ENCODE data around the gene ATG12.
"Not testable (repeated sequence)": the region's sequence is repeated elsewhere in the genome, so short reads cannot be mapped to it uniquely, and the experiment has no call there.

Gene ATG12

DNA sequence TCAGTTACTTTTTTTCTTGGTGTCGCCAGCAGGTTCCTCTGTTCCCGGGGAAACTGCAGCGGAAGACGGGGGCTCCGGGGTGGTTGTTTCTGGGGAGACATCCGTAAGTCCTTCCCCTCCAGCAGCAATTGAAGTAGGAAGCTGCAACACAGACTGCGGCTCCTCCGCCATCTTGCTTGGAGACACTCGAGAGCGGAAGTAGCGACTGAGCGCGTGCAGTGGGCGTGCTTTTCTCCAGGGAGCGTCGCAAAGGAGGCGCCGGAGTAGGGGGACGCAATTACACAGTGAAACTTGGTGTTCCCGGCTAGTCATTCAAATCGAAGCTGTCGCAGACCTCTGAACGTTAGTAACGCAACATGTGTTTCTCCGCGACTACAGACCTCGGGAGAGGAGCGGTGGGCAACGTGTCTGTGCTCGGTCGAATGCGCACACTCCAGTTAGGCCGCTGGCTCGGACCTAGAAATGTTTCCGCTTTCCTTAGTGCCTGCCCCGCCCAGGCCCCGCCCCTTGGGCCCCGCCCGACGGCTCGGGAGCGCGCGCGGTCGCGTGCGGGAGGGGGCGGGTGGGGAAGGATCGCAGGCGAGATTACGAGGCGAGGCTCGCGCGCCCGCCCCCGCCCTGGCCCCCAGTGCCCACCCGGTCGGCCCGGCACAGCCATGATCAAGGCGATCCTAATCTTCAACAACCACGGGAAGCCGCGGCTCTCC lies at the start of gene ATG12, which contains the start of gene AP3S1:
Gene ATG12 (minus strand): TSS at position 184 of the 707 bp plus-strand sequence. CDS start 13 bp downstream, at position 171.
Gene AP3S1 (plus strand): TSS at position 554 of the 707 bp plus-strand sequence. CDS start 103 bp downstream, at position 657.
- peak; percentile 85 for DNase-seq (ENCODE audit: low spot score)

DNA sequence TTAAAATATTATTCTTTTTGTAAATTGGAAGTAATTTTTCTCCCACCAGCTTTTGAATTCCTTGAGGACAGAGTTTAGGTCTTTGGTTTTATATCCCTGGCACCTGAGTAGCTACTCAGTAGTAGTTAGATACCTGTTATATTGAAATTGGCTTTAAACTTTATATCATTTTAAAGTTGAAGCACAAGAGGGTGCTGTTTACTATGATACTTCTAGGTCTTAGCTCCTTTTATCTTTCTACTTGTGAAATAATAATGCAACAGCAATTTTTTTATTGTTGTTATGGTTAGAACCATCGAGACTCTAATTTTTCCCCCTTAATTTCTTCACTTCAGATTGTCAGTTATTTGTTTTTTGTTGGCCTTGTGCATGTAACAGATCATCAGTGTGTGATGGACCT lies 46.7 kb upstream of the ATG12 start:
- DNase-seq (ENCODE audit: low spot score), result no peak

DNA sequence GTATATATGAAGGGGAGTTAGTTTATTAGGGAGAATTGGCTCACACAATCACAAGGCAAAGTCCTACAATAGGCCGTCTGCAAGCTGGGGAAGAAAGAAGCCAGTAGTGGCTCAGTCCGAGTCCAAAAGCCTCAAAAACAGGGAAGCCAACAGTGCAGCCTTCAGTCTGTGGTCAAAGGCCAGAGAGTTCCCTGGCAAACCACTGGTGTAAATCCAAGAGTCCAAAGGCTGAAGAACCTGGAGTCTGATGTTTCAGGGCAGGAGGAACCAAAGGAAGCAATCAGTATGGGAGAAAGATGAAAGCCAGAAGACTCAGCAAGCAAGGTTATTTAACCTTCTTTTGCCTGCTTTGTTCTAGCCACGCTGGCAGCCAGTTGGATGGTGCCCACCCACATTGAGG lies 43.8 kb upstream of the ATG12 start:
- DNase-seq (ENCODE audit: low spot score), result not testable (repeated sequence)

DNA sequence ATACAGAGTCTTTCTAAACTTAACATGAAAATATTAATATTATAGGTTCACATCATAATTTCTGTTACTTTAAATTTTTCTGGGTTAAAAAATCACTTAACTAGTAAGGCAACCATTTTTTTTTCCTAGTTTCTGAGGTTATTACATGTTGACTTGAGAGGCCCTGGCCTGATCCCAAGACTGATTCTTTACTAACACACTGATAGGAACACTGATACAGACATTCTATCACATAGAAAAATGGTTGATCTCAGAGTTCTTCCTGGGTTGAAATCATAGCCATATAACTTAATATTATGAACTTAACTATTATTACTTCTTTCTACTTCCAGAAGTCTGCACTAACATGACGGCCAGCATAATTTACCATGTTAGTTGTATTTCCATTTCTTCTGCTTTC lies 43.3 kb upstream of the ATG12 start:
- no peak for DNase-seq (ENCODE audit: low spot score)

DNA sequence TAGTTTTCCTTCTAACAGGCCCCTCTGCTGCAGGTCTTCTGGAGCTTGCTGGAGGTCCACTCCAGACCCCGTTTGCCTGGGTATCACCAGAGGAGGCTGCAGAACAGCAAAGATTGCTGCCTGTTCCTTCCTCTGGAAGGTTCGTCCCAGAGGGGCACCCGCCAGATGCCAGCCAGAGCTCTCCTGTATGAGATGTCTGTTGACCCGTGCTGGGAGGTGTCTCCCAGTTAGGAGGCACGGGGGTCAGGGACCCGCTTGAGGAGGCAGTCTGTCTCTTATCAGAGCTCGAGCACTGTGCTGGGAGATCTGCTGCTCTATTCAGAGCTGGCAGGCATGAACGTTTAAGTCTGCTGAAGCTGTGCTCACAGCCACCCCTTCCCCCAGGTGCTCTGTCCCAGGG lies 41.1 kb upstream of the ATG12 start:
- not testable (repeated sequence) for DNase-seq (ENCODE audit: low spot score)

DNA sequence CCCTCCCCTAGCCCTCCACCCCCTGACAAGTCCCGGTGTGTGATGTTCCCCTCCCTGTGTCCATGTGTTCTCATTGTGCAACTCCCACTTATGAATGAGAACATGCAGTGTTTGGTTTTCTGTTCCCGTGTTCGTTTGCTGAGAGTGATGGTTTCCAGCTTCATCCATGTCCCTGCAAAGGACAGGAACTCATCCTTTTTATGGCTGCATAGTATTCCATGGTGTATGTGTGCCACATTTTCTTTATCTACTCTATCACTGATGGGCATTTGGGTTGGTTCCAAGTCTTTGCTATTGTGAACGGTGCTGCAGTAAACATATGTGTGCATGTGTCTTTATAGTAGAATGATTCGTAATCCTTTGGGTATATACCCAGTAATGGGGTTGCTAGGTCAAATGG lies 36.0 kb upstream of the ATG12 start:
- not testable (repeated sequence) for DNase-seq (ENCODE audit: low spot score)

DNA sequence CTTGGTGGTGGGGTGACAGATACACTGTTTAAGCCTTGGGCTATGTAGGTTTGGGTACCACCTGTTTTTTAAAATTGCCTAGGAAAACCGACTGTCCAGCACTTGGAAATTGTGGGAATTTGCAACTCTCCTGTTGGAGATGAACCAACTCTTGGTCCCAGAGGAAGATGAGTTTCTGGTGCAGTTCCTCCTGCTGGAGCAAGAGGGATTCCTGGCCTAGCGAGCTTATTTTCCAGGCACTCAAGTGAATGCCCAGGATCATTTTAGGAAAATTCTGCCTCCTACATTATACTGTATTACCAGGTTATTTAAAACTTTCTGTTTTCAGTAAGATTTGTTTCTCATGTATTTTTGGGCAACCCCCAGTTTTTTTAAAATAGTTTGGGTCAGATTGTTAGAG lies 34.1 kb upstream of the ATG12 start:
- DNase-seq (ENCODE audit: low spot score), result no peak

DNA sequence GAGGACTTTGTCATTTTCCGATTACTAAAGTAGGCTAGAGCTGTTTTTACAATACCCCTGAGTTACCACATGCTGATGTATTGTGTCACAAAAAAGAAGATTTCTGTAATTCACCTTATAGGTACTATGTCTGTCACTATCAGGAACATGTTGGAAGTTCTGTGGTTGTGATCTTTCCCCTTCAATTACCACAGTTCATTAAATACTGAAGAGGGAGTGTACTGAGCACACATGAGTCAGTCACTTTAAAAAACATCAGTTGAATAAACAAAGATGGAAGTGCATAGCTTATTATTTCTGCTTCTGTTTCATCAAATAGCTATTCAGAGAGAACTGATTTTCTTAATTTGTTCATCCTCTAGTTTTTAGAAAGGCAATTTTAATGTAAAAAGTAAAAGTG lies 32.0 kb upstream of the ATG12 start:
- no peak for DNase-seq (ENCODE audit: low spot score)

DNA sequence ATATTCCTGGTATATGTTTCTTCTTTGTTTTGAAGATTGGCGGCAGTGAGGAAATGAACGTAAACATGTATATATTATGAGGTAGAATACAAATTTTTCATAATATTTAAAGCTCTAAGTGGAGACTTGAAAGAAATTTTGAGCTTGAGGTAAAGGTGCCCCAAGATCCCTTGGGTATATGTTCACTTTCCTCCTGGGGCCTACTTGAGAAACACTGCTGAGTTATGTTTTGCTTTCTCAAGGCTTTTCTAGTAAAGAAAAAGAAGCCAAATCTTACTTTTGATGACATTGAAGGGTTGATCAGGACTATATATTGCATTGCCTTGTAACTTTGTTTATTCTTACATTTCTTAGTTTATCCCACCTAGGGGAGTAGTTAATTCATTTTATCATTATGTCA lies 31.1 kb upstream of the ATG12 start:
- DNase-seq (ENCODE audit: low spot score), result no peak

DNA sequence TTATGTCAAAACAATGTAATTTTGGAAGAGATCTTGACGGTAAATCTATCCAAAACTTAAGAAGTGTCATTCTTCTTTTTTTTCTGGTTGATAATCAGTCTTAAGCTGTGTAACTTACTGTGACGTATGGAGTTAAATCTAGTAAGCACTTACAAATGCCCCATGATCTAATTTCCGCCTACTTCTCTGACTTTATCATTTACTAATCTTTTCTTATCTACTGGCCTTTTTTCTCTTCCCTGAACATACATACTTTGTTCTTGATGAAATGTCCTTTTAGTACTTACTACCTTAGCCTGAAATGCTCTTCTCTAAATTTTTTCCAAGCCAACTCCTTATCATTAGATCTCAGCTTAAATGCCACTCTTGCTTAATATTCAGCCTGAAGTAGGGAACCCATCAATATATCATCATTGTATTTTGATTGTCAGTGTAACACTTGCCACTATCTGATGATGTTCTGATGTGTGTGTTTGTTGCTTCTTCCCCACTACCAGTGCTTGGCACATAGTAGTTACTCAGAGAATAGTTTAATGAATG lies 28.0 kb upstream of the ATG12 start:
- no peak for DNase-seq (ENCODE audit: low spot score)

DNA sequence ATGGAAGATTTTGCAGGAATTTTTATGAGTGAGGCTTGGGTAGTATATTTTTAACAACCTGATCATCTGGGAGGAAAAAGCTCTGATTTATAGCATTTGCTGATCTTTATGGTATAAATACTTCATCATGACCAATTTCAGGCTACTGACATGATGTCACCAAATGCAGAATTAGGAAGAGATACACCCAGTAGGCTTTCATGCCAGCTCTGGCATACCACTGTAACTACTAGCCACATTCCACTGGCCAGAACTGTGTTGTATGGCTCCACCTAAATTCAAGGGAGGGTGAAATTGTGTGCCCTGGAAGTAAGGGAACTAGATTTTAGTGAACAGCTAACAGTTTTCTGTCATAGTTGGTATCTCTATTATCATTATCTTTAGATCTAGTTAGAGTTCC lies 18.0 kb upstream of the ATG12 start:
- no peak for DNase-seq (ENCODE audit: low spot score)

DNA sequence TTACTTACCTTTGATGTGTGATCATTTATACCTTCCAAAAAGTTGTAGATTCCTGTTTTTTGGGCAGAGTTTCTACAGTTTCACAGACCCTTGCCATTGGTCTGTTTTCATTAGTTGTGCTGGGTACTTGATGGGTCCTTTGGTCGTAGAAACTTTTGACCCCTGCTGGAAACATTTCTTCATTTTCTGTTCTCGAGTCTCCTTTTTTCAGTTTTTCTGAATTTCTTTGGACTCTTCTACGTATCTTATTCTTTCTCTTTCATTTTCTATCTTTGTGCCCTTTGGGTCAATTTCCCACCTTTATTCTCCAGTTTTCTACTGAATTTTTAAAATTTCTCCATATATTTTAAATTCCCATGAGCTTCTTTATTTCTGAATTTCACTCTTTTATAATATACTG lies 17.0 kb upstream of the ATG12 start:
- DNase-seq (ENCODE audit: low spot score), result no peak

DNA sequence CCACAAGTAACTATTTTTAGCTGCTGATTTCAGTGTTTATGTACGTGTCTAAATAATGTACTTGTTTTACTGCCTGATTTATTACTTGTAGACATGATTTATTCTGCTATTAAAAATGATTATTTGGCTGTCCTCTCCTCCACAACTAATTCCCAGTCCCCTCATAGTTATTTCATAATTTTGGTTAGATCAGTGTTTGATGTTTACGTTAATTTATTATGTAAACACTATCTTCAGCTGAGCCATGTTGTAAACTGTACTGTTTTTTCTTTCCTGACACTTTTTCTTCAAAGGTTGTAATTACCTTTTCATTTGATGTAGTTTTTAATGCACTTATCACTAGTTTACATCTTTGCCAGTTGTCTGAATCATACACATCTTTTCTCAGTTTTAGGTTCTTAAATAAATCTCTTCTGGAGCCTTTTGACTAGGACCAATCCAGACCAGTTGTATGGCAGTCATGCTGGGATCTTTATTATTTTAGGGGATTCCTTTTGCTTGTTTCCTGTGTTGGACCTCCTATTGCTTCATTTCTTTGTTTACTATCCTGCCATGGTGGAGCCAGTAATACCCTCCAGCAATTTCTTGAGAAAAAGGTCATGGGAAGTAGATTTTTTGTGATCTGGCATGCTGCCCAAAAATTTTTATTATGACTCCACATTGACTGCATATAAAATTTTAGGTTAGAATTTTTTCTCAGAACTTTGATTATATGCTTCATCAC lies 16.4 kb upstream of the ATG12 start:
- DNase-seq (ENCODE audit: low spot score), result no peak

DNA sequence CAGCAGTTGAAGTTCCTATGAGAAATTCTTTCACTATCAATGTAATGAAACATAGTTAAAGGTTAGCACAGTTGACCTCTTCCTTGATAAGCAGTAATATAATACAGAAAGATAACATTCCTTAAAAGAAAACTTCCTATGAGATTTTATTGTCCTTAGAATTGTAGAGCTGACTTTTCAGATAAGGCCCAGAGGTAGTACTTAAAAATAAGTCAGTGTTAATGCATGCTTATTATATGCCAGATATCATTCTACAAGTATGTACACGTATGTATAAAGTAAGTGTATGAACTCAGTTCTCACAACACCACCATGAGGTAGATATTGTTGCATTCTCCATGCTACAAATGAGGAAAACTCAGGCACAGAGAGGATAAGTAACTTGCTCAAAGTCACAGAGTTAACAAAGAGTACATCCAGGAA lies 15.7 kb upstream of the ATG12 start:
- no peak for DNase-seq (ENCODE audit: low spot score)

DNA sequence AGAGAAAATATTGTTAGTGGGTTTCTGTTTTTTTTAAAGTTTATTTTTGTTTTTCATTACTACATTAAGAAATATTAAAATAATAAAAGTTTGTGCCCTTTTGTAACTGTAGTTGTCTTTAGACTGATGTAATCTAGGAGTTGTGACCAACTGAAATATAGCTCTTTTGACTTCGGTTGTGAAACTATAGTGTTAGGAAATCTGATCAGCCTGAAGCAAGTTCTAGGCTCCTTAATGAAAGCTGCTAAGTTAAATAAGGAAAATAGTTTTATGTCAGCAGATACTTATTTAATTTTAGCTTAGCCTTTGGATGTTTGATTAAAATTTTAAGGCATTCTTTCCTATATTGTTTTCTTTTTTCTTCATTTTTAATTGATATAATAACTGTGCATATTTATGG lies 14.6 kb upstream of the ATG12 start:
- DNase-seq (ENCODE audit: low spot score), result no peak

DNA sequence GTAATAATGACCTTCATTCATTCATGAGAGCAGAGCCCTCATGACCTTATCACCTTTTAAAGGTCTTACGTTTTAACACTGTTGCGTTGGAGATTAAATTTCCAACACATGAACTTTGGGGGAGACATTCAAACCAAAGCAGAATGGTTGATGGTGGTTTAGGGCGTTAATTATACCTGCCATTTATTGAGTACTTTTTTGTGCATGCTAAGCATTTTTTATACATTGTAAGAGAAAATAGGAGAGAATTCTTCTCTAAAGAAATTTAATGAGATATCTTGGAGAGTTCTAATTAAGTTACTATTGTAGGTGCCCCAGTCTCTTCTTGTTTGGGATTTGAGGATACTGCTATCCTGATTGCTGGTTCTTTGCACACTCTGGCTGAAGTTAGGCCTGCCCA lies 12.8 kb upstream of the ATG12 start:
- DNase-seq (ENCODE audit: low spot score), result no peak

DNA sequence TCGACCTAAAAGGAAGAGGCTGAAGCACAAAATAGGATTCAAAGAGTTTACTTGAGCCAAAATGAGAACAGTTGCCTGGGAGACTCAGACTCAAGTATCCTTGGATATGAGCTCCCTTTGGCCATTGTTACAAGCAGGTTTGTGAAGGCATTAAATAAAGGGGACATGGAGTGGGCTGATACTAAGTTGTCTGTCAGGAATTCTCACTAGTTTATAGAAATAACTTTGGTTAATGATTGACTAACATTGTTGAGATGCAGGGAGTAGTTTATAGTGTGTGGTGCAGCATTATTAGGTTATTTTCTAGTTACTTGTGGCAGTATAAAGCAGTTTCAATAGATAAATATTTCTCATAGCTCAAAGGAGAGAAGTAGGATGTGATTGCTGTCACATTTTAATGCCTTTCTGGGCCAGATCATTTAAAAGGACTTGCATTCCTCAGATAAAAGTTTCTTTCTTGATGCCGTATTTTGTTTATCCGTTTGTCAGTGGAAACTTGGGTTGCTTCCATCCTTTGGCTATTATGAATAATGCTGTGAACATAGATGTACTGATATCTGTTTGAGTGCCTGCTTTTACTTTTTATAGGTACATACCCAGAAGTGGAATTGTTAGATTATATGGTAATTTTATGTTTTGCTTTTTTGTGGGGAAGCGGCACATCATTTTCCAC lies 9.5 kb upstream of the ATG12 start:
- DNase-seq (ENCODE audit: low spot score), result no peak

DNA sequence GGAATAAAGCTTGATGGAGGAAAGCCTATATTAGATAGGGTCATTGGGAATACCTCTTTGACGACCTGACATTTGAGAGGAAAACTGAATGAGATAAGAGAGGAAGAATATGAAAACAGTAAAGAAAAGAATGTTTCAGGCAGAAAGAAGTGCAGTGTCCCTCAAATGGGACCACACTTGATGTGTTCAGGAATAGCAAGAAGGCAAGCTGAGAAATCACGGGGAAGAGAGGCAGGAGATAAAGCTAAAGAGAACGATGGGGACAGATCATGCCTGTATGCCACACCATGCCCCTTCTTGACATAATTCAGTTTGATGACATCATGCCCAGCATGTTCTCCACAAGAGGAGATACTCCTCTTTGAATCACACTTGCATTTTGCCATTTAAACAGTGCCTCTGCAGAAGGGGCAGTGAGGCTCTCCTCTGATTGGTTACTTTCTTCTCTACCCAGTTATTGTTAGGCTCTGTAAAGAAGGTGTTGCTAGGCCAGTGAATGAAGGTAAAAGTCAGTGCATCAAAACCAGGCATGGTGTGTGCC lies 8.0 kb upstream of the ATG12 start:
- no peak for DNase-seq (ENCODE audit: low spot score)

DNA sequence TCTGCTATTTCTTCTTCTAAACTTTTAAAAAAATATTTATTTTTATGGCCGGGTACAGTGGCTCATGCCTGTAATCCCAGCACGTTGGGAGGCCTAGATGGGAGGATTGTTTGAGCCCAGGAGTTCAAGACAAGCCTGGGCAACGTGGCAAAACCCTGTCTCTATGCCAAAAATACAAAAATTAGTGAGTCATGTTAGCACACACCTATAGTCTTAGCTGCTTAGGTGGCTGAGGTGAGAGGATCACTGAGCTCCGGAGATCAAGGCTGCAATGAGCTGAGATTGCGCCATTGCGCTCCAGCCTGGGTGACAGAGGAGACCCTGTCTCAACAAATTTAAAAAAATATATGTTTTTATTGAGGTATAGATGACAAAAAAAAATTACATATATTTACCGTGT lies 5.9 kb upstream of the ATG12 start:
- no peak for DNase-seq (ENCODE audit: low spot score)

DNA sequence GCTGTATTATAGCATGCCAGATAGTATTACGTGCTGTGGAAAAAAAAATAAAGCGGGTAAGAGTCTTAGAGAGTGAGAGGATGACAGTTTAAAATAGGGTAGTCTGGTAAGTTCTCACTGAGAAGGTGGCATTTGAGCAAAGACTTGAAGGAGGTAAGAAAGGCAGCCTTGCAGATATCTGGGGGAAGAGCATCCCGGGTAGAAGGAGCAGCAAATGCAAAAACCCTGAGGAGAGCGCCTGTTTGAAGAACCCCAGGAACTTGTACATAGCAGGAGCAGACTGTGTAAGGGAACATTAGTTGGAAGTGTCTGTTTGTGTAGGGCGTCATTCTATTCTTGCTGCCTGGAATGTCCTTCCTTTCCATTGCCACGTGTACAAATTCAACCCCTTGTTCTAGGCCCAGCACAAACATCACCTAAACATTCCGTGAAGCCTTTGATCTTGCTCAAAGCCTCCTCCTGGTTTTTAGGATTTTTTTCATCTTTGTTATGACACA lies 3.0 kb upstream of the ATG12 start:
- DNase-seq (ENCODE audit: low spot score), result no peak

DNA sequence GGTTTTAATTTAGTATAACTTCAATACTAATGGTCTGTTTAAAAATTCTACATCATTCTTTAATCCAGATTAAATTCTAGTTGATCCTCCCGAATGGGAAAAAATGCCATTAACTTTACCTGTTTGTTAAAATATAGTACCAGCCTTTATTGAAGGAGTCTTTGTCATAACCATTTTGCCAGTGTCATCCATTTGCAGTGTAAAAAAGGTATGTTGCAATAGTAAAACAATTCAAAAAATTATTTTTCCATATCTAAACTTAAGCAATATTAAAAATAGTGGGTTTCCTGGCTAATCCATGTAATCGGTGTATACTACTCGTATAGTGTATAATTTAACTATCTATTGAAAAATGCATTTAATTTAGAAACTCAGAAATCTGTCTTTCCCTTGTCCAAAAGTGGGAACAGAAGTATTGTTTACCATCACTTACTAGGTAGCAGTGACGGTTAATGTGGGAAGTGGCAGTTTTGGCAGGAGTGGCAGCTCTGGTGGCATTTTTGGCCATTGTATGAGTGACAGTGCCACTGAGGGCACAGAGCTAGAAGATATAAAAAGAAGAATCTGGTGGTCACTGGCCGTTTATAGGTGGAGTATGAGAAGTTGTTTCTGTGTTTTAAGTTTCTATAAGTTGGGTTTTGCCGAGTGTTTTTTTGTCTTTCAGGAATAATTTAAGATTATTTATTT lies 2.2 kb upstream of the ATG12 start:
- DNase-seq (ENCODE audit: low spot score), result no peak

DNA sequence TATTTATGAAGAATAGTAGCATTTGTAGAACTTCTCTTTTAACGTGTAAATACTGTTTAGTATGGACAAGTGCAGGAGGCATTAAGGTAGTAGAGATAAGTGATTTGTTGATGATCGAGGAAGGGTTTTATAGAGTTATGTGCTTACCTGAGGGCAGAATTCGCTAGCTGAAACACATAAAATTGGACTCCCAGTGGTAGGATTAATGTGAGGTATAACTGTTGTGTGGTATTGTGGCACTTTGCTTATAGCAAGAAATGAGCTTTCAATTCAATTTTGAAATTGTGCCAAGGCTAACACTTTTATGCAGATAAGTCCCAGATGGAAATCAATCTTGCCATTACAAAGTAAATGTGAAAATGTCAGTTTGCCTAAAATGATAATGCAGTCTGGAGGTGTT lies 1.6 kb upstream of the ATG12 start:
- DNase-seq (ENCODE audit: low spot score), result no peak
